Activated naive CD8-positive, alpha-beta T cell treated with anti-CD3 and anti-CD28 coated beads, Interleukin-2, amount 50 U/mL, for 24 hours (primary cell): ENCODE results near the gene PRPSAP1.

Experiments used
- ATAC-seq: fragments of 150-1000 bp; cut with Tn5 transposase; one replicate; pipeline ENCODE4 v1.10.0; 2021
- DNase-seq: peaks from one replicate; pipeline ENCODE4 v3.0.0; 2021
- H3K27ac Mint-ChIP-seq: one replicate; pipeline ENCODE4 v1.8.0; 2021; ENCODE audit warnings: mild to moderate bottlenecking, mixed read lengths
- H3K27me3 Mint-ChIP-seq: one replicate; pipeline ENCODE4 v1.8.0; 2021; ENCODE audit warnings: mixed read lengths
- H3K36me3 Mint-ChIP-seq: one replicate; pipeline ENCODE4 v1.8.0; 2021; ENCODE audit warnings: low read depth, mixed read lengths
- H3K4me1 Mint-ChIP-seq: one replicate; pipeline ENCODE4 v1.8.0; 2021; ENCODE audit warnings: mixed read lengths
- H3K4me3 Mint-ChIP-seq: one replicate; pipeline ENCODE4 v1.8.0; 2021; ENCODE audit warnings: mild to moderate bottlenecking, moderate library complexity, mixed read lengths
- H3K9me3 Mint-ChIP-seq: one replicate; pipeline ENCODE4 v1.8.0; 2021; ENCODE audit warnings: mixed read lengths

The PRPSAP1 gene

GRCh38 chr17:76293106-76293505 lies 60.6 kb downstream of the PRPSAP1 start:
- Mint-ChIP-seq H3K9me3 (no peaks in the 10 kb centered on the region), H3K36me3 (no peaks in the 10 kb centered on the region), H3K27me3 (no peaks in the 10 kb centered on the region), H3K4me3 (no peak overlapping the region), H3K27ac (no peak overlapping the region), H3K4me1 (no peaks in the 10 kb centered on the region)
- DNase-seq (no peak), ATAC-seq (no peak)

- DNase-seq, result no peak
- no peak for ATAC-seq
- Mint-ChIP-seq H3K27ac (no peak overlapping the region), H3K9me3 (no peaks in the 10 kb centered on the region), H3K36me3 (no peaks in the 10 kb centered on the region), H3K4me3 (no peak overlapping the region), H3K27me3 (no peaks in the 10 kb centered on the region), H3K4me1 (no peaks in the 10 kb centered on the region)
Observed at GRCh38 chr17:76292567-76292966, 61.1 kb downstream of the PRPSAP1 start.

- H3K27ac Mint-ChIP-seq, result no peak overlapping the region
- no peaks in the 10 kb centered on the region for H3K9me3 Mint-ChIP-seq
- DNase-seq, result no peak
- H3K4me1 Mint-ChIP-seq, result peaks cover 10% of the 10 kb centered on the region
- H3K27me3 Mint-ChIP-seq, result no peaks in the 10 kb centered on the region
- no peak overlapping the region for H3K4me3 Mint-ChIP-seq
- H3K36me3 Mint-ChIP-seq, result no peaks in the 10 kb centered on the region
- ATAC-seq, result no peak
Observed at GRCh38 chr17:76281573-76282371, 71.9 kb downstream of the PRPSAP1 start.

GRCh38 chr17:76280650-76281049 lies 73.1 kb downstream of the PRPSAP1 start:
- Mint-ChIP-seq H3K27me3 (no peaks in the 10 kb centered on the region), H3K36me3 (no peaks in the 10 kb centered on the region), H3K4me1 (peaks cover 21% of the 10 kb centered on the region), H3K27ac (no peak overlapping the region), H3K9me3 (no peaks in the 10 kb centered on the region), H3K4me3 (no peak overlapping the region)
- DNase-seq (no peak), ATAC-seq (no peak)

GRCh38 chr17:76279742-76280287 lies 73.9 kb downstream of the PRPSAP1 start:
- H3K36me3 Mint-ChIP-seq, result no peaks in the 10 kb centered on the region
- H3K9me3 Mint-ChIP-seq, result no peaks in the 10 kb centered on the region
- no peak overlapping the region for H3K27ac Mint-ChIP-seq
- no peak overlapping the region for H3K4me3 Mint-ChIP-seq
- no peak for ATAC-seq
- H3K27me3 Mint-ChIP-seq, result no peaks in the 10 kb centered on the region
- DNase-seq, result no peak
- peaks cover 28% of the 10 kb centered on the region for H3K4me1 Mint-ChIP-seq

GRCh38 chr17:76278952-76279741 lies 74.6 kb downstream of the PRPSAP1 start:
- peaks cover 35% of the 10 kb centered on the region for H3K4me1 Mint-ChIP-seq
- no peaks in the 10 kb centered on the region for H3K9me3 Mint-ChIP-seq
- DNase-seq, result peak; percentile 90
- H3K27me3 Mint-ChIP-seq, result no peaks in the 10 kb centered on the region
- peak; percentile 79 for ATAC-seq
- no peaks in the 10 kb centered on the region for H3K36me3 Mint-ChIP-seq
- no peak overlapping the region for H3K27ac Mint-ChIP-seq
- H3K4me3 Mint-ChIP-seq, result no peak overlapping the region

GRCh38 chr17:76278268-76278908 lies 75.3 kb downstream of the PRPSAP1 start:
- H3K36me3 Mint-ChIP-seq, result no peaks in the 10 kb centered on the region
- peaks cover 43% of the 10 kb centered on the region for H3K4me1 Mint-ChIP-seq
- DNase-seq (no peak), ATAC-seq (no peak)
- no peak overlapping the region for H3K27ac Mint-ChIP-seq
- H3K4me3 Mint-ChIP-seq, result no peak overlapping the region
- H3K27me3 Mint-ChIP-seq, result no peaks in the 10 kb centered on the region
- no peaks in the 10 kb centered on the region for H3K9me3 Mint-ChIP-seq

- Mint-ChIP-seq H3K4me3 (no peak overlapping the region), H3K36me3 (no peaks in the 10 kb centered on the region), H3K9me3 (no peaks in the 10 kb centered on the region), H3K27ac (no peak overlapping the region), H3K4me1 (peaks cover 51% of the 10 kb centered on the region), H3K27me3 (no peaks in the 10 kb centered on the region)
- DNase-seq (peak; percentile 15), ATAC-seq (no peak)
Observed at GRCh38 chr17:76277300-76278267, 76.1 kb downstream of the PRPSAP1 start.

- ATAC-seq, result no peak
- H3K4me1 Mint-ChIP-seq, result peaks cover 54% of the 10 kb centered on the region
Observed at GRCh38 chr17:76276461-76277299, 77.0 kb downstream of the PRPSAP1 start.

GRCh38 chr17:76276069-76276431 lies 77.7 kb downstream of the PRPSAP1 start:
- peak; percentile 36 for DNase-seq
- Mint-ChIP-seq H3K27me3 (no peaks in the 10 kb centered on the region), H3K4me1 (peaks cover 61% of the 10 kb centered on the region), H3K36me3 (peaks cover 8% of the 10 kb centered on the region), H3K9me3 (no peaks in the 10 kb centered on the region), H3K4me3 (no peak overlapping the region), H3K27ac (peak overlapping the region; percentile 36)
- ATAC-seq, result no peak

More at GRCh38 chr17:76276461-76277299, 77.0 kb downstream of the PRPSAP1 start:
- peak overlapping the region; percentile 36 for H3K27ac Mint-ChIP-seq
- no peaks in the 10 kb centered on the region for H3K27me3 Mint-ChIP-seq
- no peak overlapping the region for H3K4me3 Mint-ChIP-seq
- H3K9me3 Mint-ChIP-seq, result no peaks in the 10 kb centered on the region
- H3K36me3 Mint-ChIP-seq, result peaks cover 1% of the 10 kb centered on the region
- DNase-seq, result no peak

GRCh38 chr17:76275382-76276068 lies 78.2 kb downstream of the PRPSAP1 start:
- DNase-seq, result peak; percentile 15
- H3K4me1 Mint-ChIP-seq, result peaks cover 66% of the 10 kb centered on the region
- no peaks in the 10 kb centered on the region for H3K9me3 Mint-ChIP-seq
- no peak overlapping the region for H3K4me3 Mint-ChIP-seq
- peaks cover 13% of the 10 kb centered on the region for H3K36me3 Mint-ChIP-seq
- no peaks in the 10 kb centered on the region for H3K27me3 Mint-ChIP-seq
- no peak for ATAC-seq
- H3K27ac Mint-ChIP-seq, result peak overlapping the region; percentile 36

GRCh38 chr17:76274112-76274956 lies 79.4 kb downstream of the PRPSAP1 start:
- no peaks in the 10 kb centered on the region for H3K27me3 Mint-ChIP-seq
- peak overlapping the region; percentile 98 for H3K27ac Mint-ChIP-seq
- peaks cover 74% of the 10 kb centered on the region for H3K4me1 Mint-ChIP-seq
- no peak for ATAC-seq
- no peaks in the 10 kb centered on the region for H3K9me3 Mint-ChIP-seq
- DNase-seq, result peak; percentile 20
- H3K36me3 Mint-ChIP-seq, result peaks cover 20% of the 10 kb centered on the region
- H3K4me3 Mint-ChIP-seq, result no peak overlapping the region
